Peyer's patch (tissue), 4 donors: Measurements from ENCODE around the gene CEP97. TPM values are rescaled to one million over a fixed set of nuclear protein-coding genes. Genes with fewer than 3 reads are reported as not detected.
"Not testable (repeated sequence)": the region's sequence is repeated elsewhere in the genome, so short reads cannot be mapped to it uniquely, and the experiment has no call there.

Source experiments
- DNase-seq, 3 donors: peaks; one replicate each; pipeline ENCODE4 v3.0.0-alpha.2; 2017 to 2019
- H3K27ac ChIP-seq, 4 donors: fragments of 200-600 bp; sonication (generic); one replicate each; pipeline ENCODE4 v1.5.1; 2016 to 2019
- H3K27me3 ChIP-seq, 2 donors: fragments of 200-600 bp; sonication (generic); one replicate each; pipeline ENCODE4 v1.5.1; 2019
- H3K36me3 ChIP-seq, 3 donors: fragments of 200-600 bp; sonication (generic); one replicate each; pipeline ENCODE4 v1.5.1; 2016 to 2019
- H3K4me1 ChIP-seq, 4 donors: fragments of 200-600 bp; sonication (generic); one replicate each; pipeline ENCODE4 v1.5.1; 2016 to 2019
- H3K4me3 ChIP-seq, 4 donors: fragments of 200-600 bp; sonication (generic); 1 replicate in 3 of 4; 2 replicates in 1 of 4; pipeline ENCODE4 v1.5.1; 2016 to 2019; ENCODE audit warnings: mild to moderate bottlenecking in 1 of 4
- H3K9me3 ChIP-seq, 4 donors: fragments of 200-600 bp; sonication (generic); one replicate each; pipeline ENCODE4 v1.5.1; 2016 to 2019; ENCODE audit warnings: mild to moderate bottlenecking in 1 of 4
- POLR2A ChIP-seq, 2 donors: fragments of 450-650 bp; IDR thresholded peaks; one replicate each; pipeline ENCODE4 v1.5.1; 2017; ENCODE audit warnings: antibody characterized with exemption in 2 of 2, mild to moderate bottlenecking in 2 of 2, moderate library complexity in 2 of 2
- total RNA-seq, 4 donors: library from RNA; depleted of rRNA; stranded (reverse); fragments of >200 nt; gene quantifications; one replicate each; pipeline ENCODE4 v1.1.0, GENCODE V29; 2016
- TF ChIP-seq, protein P1 (sequence below), 6 experiments: fragments of 450-650 bp in 4 of 6; fragments of 200-600 bp in 2 of 6; sonication (generic) in 1 of 6; IDR thresholded peaks; one replicate each; pipeline ENCODE4 v1.5.1; 2017 to 2019; ENCODE audit warnings: antibody characterized with exemption in 6 of 6, mild to moderate bottlenecking in 3 of 6, moderate library complexity in 1 of 6

CEP97 gene
- total RNA-seq, 4 donors from 2014 or later, result 3.3 to 18.2 (median 4.7) TPM

DNA sequence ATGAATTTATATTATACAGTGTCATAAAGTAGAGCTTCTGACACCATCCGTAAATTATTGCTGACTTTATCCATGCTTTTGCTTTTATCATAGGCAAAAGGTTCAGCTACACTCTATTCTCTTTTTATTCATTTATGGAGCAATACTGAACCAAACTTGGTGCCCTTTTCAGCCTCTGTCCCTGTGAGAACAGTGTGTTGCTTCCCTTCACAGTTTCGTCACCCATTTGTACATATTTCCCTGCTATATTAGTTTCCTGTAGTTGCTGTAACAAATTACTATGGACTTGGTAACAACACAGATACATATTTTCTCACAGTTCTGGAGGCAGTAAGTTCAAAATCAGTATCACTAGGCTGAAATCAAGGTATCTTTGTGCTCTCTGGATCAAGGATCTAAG, 35.1 kb upstream of the CEP97 start:
- H3K36me3 ChIP-seq, result peaks cover 0 to 1% (median 0%) of the 10 kb centered on the region in 3 donors
- no peak for DNase-seq
- H3K4me3 ChIP-seq, result no peak overlapping the region
- no peaks in the 10 kb centered on the region for H3K9me3 ChIP-seq
- H3K27ac ChIP-seq, result no peak overlapping the region
- peaks cover 0 to 11% (median 3%) of the 10 kb centered on the region in 4 donors for H3K4me1 ChIP-seq
- H3K27me3 ChIP-seq, result no peaks in the 10 kb centered on the region
- no peak for TF ChIP-seq POLR2A (IDR thresholded peaks at IDR 0.05)
- TF ChIP-seq, protein P1, sequence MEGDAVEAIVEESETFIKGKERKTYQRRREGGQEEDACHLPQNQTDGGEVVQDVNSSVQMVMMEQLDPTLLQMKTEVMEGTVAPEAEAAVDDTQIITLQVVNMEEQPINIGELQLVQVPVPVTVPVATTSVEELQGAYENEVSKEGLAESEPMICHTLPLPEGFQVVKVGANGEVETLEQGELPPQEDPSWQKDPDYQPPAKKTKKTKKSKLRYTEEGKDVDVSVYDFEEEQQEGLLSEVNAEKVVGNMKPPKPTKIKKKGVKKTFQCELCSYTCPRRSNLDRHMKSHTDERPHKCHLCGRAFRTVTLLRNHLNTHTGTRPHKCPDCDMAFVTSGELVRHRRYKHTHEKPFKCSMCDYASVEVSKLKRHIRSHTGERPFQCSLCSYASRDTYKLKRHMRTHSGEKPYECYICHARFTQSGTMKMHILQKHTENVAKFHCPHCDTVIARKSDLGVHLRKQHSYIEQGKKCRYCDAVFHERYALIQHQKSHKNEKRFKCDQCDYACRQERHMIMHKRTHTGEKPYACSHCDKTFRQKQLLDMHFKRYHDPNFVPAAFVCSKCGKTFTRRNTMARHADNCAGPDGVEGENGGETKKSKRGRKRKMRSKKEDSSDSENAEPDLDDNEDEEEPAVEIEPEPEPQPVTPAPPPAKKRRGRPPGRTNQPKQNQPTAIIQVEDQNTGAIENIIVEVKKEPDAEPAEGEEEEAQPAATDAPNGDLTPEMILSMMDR (IDR thresholded peaks at IDR 0.05), result no peak

DNA sequence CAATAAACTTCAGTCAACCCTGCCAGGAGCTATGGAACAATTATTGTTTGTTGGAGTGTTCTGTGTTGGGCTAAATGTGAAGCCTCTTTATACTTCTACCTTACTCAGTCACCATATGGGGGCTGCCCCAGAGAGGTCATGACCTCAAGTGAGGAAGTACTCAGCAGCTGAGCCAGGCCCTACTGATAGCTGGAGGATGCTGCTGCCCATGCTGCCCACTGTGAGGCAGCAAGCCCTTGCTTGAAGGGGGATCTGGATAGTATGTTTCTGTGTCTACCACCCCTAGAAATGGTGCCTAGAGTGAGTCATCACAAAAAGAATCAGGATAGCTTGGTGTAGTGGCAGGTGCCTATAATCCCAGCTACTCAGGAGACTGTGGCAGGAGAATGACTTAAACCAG, 33.4 kb upstream of the CEP97 start:
- H3K27ac ChIP-seq, result no peak overlapping the region
- no peak for DNase-seq
- TF ChIP-seq, protein P1 (IDR thresholded peaks at IDR 0.05), result no peak
- no peak for TF ChIP-seq POLR2A (IDR thresholded peaks at IDR 0.05)
- H3K36me3 ChIP-seq, result no peaks in the 10 kb centered on the region
- no peaks in the 10 kb centered on the region for H3K9me3 ChIP-seq
- H3K4me1 ChIP-seq, result peaks cover 0 to 4% (median 0%) of the 10 kb centered on the region in 4 donors
- H3K4me3 ChIP-seq, result no peak overlapping the region
- no peaks in the 10 kb centered on the region for H3K27me3 ChIP-seq

DNA sequence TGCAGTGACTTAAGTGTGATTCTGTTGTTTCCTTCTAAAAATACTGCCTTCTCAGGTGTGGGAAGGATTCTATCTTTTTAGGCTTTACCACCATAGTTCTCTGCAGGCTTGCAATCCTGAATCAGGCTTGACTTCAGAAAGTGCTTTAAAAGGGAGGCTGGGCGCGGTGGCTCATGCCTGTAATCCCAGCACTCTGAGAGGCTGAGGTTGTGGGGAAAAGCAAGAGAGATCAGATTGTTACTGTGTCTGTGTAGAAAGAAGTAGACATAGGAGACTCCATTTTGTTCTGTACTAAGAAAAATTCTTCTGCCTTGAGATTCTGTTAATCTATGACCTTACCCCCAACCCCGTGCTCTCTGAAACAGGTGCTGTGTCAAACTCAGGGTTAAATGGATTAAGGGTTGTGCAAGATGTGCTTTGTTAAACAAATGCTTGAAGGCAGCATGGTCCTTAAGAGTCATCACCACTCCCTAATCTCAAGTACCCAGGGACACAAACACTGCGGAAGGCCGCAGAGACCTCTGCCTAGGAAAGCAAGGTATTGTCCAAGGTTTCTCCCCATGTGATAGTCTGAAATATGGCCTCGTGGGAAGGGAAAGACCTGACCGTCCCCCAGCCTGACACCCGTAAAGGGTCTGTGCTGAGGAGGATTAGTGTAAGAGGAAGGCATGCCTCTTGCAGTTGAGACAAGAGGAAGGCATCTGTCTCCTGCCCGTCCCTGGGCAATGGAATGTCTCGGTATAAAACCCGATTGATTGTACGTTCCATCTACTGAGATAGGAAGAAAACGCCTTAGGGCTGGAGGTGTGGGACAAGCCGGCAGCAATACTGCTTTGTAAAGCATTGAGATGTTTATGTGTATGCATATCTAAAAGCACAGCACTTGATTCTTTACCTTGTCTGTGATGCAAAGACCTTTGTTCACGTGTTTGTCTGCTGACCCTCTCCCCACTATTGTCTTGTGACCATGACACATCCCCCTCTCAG, 32.4 kb upstream of the CEP97 start:
- H3K9me3 ChIP-seq, DNase-seq, H3K4me3 ChIP-seq, H3K36me3 ChIP-seq, H3K27ac ChIP-seq, H3K4me1 ChIP-seq, H3K27me3 ChIP-seq: not testable (repeated sequence)

DNA sequence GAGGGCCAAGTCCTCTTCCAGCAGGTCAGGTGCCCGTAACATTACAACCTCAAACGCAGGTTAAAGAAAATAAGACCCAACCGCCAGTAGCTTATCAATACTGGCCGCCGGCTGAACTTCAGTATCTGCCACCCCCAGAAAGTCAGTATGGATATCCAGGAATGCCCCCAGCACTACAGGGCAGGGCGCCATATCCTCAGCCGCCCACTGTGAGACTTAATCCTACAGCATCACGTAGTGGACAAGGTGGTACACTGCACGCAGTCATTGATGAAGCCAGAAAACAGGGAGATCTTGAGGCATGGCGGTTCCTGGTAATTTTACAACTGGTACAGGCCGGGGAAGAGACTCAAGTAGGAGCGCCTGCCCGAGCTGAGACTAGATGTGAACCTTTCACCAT, 30.9 kb upstream of the CEP97 start:
- H3K36me3 ChIP-seq, H3K4me1 ChIP-seq, H3K4me3 ChIP-seq, H3K27ac ChIP-seq, H3K27me3 ChIP-seq, H3K9me3 ChIP-seq: not testable (repeated sequence)
- TF ChIP-seq, protein P1 (IDR thresholded peaks at IDR 0.05), result peak in 4 of 6 experiments; percentile 35 to 40 (median 36)
- DNase-seq, result peak in 1 of 3 donors; percentile 56

DNA sequence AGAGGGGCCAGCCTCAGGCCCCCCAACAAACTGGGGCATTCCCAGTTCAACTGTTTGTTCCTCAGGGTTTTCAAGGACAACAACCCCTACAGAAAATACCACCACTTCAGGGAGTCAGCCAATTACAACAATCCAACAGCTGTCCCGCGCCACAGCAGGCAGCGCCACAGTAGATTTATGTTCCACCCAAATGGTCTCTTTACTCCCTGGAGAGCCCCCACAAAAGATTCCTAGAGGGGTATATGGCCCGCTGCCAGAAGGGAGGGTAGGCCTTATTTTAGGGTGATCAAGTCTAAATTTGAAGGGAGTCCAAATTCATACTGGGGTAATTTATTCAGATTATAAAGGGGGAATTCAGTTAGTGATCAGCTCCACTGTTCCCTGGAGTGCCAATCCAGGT, 29.6 kb upstream of the CEP97 start:
- not testable (repeated sequence) for H3K4me3 ChIP-seq, H3K4me1 ChIP-seq, H3K36me3 ChIP-seq, H3K27ac ChIP-seq, H3K27me3 ChIP-seq, DNase-seq, H3K9me3 ChIP-seq

DNA sequence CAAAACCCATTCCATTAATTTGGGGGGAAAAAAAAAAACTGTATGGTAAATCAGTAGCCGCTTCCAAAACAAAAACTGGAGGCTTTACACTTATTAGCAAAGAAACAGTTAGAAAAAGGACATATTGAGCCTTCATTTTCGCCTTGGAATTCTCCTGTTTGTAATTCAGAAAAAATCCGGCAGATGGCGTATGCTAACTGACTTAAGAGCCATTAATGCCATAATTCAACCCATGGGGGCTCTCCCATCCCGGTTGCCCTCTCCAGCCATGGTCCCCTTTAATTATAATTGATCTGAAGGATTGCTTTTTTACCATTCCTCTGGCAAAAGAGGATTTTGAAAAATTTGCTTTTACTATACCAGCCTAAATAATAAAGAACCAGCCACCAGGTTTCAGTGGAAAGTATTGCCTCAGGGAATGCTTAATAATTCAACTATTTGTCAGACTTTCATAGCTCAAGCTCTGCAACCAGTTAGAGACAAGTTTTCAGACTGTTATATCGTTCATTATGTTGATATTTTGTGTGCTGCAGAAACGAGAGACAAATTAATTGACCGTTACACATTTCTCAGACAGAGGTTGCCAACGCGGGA, 28.5 kb upstream of the CEP97 start:
- H3K4me1 ChIP-seq, result no peaks in the 10 kb centered on the region
- no peak overlapping the region for H3K27ac ChIP-seq
- no peaks in the 10 kb centered on the region for H3K27me3 ChIP-seq
- H3K4me3 ChIP-seq, result no peak overlapping the region
- H3K9me3 ChIP-seq, result no peaks in the 10 kb centered on the region
- DNase-seq, result peak in 1 of 3 donors; percentile 65
- TF ChIP-seq, protein P1 (IDR thresholded peaks at IDR 0.05), result peak; percentile 60 to 83 (median 74)
- TF ChIP-seq POLR2A (IDR thresholded peaks at IDR 0.05), result no peak
- no peaks in the 10 kb centered on the region for H3K36me3 ChIP-seq
